ENCODE measurements around the gene AMMECR1L. TPM values are rescaled to one million over a fixed set of nuclear protein-coding genes. Genes with fewer than 3 reads are reported as not detected.
"Not testable (repeated sequence)": the region's sequence is repeated elsewhere in the genome, so short reads cannot be mapped to it uniquely, and the experiment has no call there.

AMMECR1L gene
- total RNA-seq = 10 to 100 TPM; 20.6 to 24.9 TPM

DNA sequence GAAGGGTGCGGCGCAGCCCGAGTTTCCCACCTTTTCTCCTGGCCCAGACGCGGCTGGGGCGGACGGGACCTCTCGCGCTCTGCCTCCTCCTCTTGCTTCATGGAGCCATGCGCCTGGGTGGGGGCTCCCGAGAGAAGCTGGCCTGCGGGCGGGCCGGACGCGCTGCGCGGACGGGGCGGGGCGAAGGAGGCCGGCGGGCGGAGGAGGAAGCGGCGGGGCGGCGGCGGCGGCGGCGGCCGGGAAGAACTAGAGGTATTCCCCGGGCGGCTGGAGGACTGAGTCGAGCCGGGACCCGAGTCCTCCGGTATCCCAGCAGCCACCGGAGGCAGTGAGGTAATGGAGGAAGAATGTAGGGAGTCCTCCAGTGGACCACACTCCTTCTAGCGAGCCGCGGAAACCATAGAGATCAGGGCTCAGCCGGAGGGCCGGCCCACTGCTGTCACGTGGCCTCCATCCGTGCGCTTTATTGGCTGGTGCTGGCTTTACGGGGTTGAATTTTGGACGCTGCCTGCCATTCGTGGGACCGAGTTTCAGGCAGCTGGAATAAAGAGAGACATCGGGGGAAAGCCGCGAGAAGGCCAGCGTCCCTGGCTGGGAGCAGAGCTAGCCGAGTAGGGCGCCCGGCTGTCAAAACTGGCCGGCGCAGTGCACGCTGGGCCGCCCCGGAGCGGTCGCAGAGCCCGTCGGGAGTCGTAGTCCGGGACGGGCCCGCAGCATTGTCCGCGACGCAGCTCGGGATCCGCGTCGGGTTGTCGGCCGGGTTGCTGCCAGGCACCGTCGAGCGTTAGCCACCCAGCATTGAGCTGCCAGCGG is at the start of gene AMMECR1L:
TSS of gene AMMECR1L (minus strand) at position 177 of the 813 bp plus-strand sequence. CDS start 11,722 bp downstream, outside the sequence.
- ATAC-seq (peak; percentile 95 to 96), DNase-seq (ENCODE audit: low spot score) (peak; percentile 89)
- Mint-ChIP-seq H3K4me3 (peak within 1 kb of the TSS; percentile 100), H3K27ac (peak within 1 kb of the TSS; percentile 88 to 93), H3K4me1 (ENCODE audit: low read depth in 2 of 2) (peaks cover 24% of the 10 kb centered on the region in 2 donors), H3K36me3 (peaks cover 19% of the 10 kb centered on the region)
- not testable (repeated sequence) for H3K27me3 Mint-ChIP-seq, H3K9me3 Mint-ChIP-seq

DNA sequence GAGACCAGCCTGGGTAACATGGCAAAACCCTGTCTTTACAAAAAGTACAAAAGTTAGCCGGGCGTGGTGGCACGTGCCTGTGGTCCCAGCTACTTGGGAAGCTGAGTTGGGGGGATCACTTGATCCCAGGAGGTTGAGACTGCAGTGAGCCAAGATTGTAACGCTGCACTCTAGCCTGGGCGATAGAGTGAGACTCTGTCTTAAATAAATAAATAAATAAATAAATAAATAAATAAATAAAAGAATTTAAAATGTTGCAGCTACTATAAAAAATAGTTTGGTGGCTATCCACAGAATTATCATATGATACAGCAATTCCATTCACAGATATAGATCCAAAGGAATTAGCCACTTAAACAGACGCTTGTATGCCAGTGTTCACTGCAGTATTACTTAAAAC is 49.6 kb upstream of the AMMECR1L start:
- Mint-ChIP-seq H3K27ac (no peak overlapping the region), H3K9me3 (no peaks in the 10 kb centered on the region), H3K4me1 (ENCODE audit: low read depth in 2 of 2) (no peaks in the 10 kb centered on the region), H3K36me3 (no peaks in the 10 kb centered on the region), H3K27me3 (no peaks in the 10 kb centered on the region), H3K4me3 (no peak overlapping the region)
- no peak for ATAC-seq
- no peak for DNase-seq (ENCODE audit: low spot score)

DNA sequence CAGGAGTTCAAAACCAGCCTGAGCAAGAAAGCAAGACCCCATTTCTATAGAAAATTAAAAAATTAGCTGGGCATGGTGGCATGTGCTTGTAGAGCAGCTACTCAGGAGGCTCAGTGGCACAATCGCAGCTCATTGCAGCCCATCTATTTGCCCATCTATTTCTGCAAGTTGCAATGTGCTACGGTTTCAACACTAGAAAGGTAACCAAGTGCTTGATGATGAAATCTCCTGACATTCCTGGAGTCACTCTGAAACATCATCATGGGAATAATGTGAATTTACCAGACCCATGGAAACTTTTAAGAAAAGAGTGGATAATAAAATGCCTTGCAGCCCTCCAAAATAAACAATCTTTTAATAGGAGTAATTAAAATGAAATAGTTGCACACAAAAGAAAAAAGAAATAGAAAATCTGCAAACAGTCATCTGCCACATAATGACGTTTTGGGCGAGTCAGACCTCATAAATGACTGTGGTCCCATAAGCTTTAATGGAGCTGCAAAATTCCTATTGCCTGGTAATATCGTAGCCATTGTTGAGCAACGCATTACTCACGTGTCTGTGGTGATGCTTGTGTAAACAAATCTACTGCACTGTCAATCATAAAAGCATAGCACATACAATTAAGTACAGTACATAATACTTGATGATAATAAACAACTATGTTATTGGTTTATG is 46.6 kb upstream of the AMMECR1L start:
- no peak for DNase-seq (ENCODE audit: low spot score)
- no peak overlapping the region for H3K27ac Mint-ChIP-seq

DNA sequence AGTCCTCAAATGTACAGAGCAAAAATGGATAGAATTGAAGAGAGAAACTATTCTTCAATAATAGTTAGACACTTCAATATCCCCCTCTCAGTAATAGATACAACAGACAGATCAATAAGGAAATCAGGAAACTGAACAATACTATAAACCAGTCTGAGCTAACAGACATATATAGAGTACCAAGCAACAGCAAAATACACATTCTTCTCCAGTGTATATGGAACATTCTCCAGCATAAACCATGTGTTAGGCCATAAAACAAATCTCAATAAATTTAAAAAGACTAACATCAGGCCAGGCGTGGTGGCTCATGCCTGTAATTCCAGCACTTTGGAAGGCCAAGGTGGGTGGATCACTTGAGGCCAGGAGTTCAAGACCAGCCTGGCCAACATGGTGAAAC is 43.7 kb upstream of the AMMECR1L start:
- Mint-ChIP-seq H3K27ac (no peak overlapping the region), H3K4me1 (ENCODE audit: low read depth in 2 of 2) (no peaks in the 10 kb centered on the region), H3K9me3 (no peaks in the 10 kb centered on the region), H3K27me3 (peaks cover 0 to 2% of the 10 kb centered on the region in 2 donors), H3K4me3 (no peak overlapping the region), H3K36me3 (no peaks in the 10 kb centered on the region)
- no peak for DNase-seq (ENCODE audit: low spot score)
- no peak for ATAC-seq

More for the DNA sequence above, 46.6 kb upstream of the AMMECR1L start:
- Mint-ChIP-seq H3K4me1 (ENCODE audit: low read depth in 2 of 2) (no peaks in the 10 kb centered on the region), H3K9me3 (no peaks in the 10 kb centered on the region), H3K36me3 (no peaks in the 10 kb centered on the region), H3K27me3 (peaks cover 0 to 2% of the 10 kb centered on the region in 2 donors), H3K4me3 (no peak overlapping the region)
- no peak for ATAC-seq

DNA sequence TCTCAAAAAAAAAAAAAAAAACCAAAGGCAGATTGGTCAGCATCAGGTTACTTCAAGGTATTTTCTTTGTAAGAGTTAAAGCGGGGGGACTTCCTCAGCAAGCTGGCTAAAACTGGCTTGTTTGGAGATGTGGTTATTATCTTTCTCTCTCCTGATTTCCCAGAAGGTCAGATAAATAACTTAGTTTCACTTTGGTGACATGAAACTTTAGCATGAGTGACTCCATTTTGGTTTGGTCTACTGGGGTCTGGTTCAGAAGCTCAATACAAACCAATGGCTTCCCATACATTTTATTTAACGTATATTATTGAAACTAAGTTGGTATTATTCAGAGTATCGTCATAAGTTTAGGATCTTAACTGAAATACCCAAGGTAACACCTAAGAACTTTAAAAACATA is 41.6 kb upstream of the AMMECR1L start:
- DNase-seq (ENCODE audit: low spot score) (no peak), ATAC-seq (no peak)
- no peaks in the 10 kb centered on the region for H3K36me3 Mint-ChIP-seq
- H3K9me3 Mint-ChIP-seq = no peaks in the 10 kb centered on the region
- H3K4me1 Mint-ChIP-seq (ENCODE audit: low read depth in 2 of 2) = no peaks in the 10 kb centered on the region
- H3K27me3 Mint-ChIP-seq = peaks cover 0 to 2% of the 10 kb centered on the region in 2 donors
- no peak overlapping the region for H3K4me3 Mint-ChIP-seq
- no peak overlapping the region for H3K27ac Mint-ChIP-seq

DNA sequence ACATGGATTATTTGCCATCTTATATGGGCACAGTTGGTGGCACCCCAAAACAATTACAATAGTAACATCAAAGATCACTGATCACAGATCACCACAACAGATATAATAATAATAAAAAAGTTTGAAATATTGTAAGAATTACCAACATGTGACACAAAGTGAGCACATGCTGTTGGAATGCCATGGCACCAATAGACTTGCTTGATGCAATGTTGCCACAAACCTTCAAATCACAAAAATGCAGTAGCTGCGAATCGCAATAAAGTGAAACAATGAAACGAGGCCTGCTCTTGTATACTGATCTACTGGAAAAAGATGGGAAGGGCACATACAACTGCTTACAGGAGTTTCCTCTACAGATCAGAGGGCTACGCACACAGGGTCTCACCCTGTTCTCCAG is 32.2 kb upstream of the AMMECR1L start:
- no peaks in the 10 kb centered on the region for H3K27me3 Mint-ChIP-seq
- no peaks in the 10 kb centered on the region for H3K36me3 Mint-ChIP-seq
- no peaks in the 10 kb centered on the region for H3K9me3 Mint-ChIP-seq
- no peak overlapping the region for H3K27ac Mint-ChIP-seq
- no peaks in the 10 kb centered on the region for H3K4me1 Mint-ChIP-seq (ENCODE audit: low read depth in 2 of 2)
- H3K4me3 Mint-ChIP-seq = no peak overlapping the region
- ATAC-seq (no peak), DNase-seq (ENCODE audit: low spot score) (no peak)

DNA sequence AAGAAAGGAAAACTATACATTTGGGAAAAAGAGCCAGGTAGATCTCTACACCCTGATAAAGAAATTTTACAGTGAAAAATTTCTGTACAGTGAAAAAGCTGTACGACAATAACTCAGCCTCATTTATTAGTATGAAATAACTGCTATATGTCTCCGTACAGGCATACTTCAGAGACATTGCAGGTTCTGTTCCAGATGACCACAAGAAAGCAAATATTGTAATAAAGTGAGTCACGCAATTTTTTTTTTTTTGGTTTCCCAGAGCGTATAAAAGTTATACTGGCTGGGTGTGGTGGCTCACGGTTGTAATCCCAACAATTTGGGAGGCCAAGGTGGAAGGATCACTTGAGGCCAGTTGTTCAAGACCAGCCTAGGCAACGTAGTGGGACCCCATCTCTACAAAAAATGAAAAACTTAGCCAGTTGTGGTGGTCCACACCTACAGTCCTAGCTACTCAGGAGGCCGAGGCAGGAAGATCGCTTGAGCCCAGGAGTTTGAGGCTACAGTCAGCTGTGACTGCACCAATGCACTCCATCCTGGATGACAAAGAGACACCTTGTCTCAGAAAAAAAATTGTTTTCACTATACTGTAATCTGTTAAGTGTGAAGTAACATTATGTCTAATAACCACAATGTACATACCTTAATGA is 28.2 kb upstream of the AMMECR1L start:
- DNase-seq (ENCODE audit: low spot score) (no peak), ATAC-seq (no peak)
- Mint-ChIP-seq H3K27ac (no peak overlapping the region), H3K4me1 (ENCODE audit: low read depth in 2 of 2) (no peaks in the 10 kb centered on the region), H3K9me3 (no peaks in the 10 kb centered on the region), H3K36me3 (no peaks in the 10 kb centered on the region), H3K4me3 (no peak overlapping the region), H3K27me3 (peaks cover 0 to 6% of the 10 kb centered on the region in 2 donors)

DNA sequence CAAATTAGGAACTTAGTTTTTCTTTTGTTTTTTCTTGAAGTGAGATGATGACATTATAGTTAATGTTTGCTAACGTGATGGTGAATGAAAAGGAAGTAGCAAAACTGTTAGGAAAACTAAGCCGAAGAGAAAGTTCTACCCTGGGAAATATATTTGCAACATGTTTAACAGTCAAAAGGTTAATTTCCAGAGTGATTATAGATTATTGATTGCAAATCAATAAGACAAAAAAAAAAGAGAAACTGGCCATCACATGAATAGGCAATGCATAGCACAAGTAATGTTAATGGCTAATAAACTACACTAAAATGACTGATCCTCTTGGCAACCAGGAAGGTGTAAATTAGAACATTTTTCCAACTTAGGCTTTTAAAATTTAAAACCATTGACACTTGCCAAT is 26.0 kb upstream of the AMMECR1L start:
- peaks cover 0 to 10% of the 10 kb centered on the region in 2 donors for H3K27me3 Mint-ChIP-seq
- H3K27ac Mint-ChIP-seq = no peak overlapping the region
- ATAC-seq = no peak
- DNase-seq (ENCODE audit: low spot score) = no peak
- H3K9me3 Mint-ChIP-seq = no peaks in the 10 kb centered on the region
- no peak overlapping the region for H3K4me3 Mint-ChIP-seq
- H3K4me1 Mint-ChIP-seq (ENCODE audit: low read depth in 2 of 2) = no peaks in the 10 kb centered on the region
- no peaks in the 10 kb centered on the region for H3K36me3 Mint-ChIP-seq

DNA sequence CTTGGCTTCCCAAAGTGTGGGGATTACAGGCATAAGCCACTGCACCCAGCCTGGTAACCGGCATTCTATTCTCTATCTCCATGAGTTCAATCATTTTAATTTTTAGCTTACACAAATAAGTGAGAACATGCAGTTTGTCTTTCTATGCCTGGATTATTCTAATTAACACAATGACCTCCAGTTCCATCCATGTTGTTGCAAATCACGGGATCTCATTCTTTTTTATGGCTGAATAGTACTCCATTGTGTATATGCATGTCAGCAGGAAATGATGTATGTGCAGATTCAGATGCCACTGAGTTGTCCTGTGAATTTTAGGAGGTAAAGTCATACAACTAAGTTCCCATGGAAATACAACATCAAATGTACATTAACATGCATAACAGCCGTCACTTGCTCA is 24.7 kb upstream of the AMMECR1L start:
- Mint-ChIP-seq H3K36me3 (no peaks in the 10 kb centered on the region), H3K4me1 (ENCODE audit: low read depth in 2 of 2) (no peaks in the 10 kb centered on the region), H3K27me3 (peaks cover 0 to 16% of the 10 kb centered on the region in 2 donors), H3K4me3 (no peak overlapping the region), H3K9me3 (no peaks in the 10 kb centered on the region), H3K27ac (no peak overlapping the region)
- DNase-seq (ENCODE audit: low spot score) (no peak), ATAC-seq (no peak)

DNA sequence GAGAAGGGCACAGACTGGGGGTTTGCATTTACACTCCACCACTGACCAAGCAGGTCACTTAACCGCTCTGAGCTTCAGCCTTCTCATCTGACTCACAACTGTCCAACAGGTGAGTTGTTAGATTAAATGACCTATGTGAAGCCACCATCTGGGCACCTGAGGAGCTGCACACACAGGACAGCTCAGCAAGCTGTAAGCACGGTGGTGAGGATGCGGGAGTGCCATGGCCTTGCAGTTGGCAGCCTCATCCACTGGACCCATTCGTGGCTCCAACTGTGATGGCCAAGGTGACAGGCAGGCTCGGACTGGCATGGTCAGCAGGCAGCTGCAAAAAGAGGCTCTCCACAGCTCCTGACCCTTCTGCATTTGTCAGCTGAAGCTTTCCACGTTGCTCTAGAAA is 23.3 kb upstream of the AMMECR1L start:
- ATAC-seq (no peak), DNase-seq (ENCODE audit: low spot score) (no peak)
- peaks cover 0 to 19% of the 10 kb centered on the region in 2 donors for H3K27me3 Mint-ChIP-seq
- H3K36me3 Mint-ChIP-seq = no peaks in the 10 kb centered on the region
- no peaks in the 10 kb centered on the region for H3K4me1 Mint-ChIP-seq (ENCODE audit: low read depth in 2 of 2)
- H3K9me3 Mint-ChIP-seq = no peaks in the 10 kb centered on the region
- H3K27ac Mint-ChIP-seq = no peak overlapping the region
- no peak overlapping the region for H3K4me3 Mint-ChIP-seq

DNA sequence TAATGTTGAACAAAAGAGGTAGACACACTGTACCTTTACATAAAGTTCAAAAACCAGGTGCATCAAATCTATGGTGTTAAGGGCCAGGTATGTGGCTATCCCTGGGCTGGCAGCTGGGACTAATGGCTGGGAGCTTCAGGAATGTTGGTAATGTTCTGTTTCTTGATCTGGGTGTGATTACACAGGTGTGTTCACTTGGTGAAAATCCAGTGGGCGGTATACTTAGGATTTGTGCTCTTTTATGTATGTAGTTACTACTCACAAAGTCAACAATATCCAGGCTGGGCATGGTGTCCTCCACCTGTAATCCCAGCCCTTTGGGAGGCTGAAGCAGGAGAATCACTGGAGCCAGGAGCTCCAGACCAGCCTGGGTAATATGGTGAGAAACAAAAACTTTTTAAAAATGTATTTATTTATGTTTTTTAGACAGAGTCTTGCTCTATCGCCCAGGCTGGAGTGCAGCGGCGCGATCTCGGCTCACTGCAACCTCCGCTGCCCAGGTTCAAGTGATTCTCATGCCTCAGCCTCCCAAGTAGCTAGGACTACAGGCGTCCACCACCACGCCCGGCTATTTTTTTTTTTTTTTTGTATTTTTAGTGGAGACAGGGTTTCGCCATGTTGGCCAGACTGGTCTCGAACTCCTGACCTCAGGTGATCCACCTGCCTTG is 22.1 kb upstream of the AMMECR1L start:
- H3K27ac Mint-ChIP-seq, H3K4me3 Mint-ChIP-seq: not testable (repeated sequence)

DNA sequence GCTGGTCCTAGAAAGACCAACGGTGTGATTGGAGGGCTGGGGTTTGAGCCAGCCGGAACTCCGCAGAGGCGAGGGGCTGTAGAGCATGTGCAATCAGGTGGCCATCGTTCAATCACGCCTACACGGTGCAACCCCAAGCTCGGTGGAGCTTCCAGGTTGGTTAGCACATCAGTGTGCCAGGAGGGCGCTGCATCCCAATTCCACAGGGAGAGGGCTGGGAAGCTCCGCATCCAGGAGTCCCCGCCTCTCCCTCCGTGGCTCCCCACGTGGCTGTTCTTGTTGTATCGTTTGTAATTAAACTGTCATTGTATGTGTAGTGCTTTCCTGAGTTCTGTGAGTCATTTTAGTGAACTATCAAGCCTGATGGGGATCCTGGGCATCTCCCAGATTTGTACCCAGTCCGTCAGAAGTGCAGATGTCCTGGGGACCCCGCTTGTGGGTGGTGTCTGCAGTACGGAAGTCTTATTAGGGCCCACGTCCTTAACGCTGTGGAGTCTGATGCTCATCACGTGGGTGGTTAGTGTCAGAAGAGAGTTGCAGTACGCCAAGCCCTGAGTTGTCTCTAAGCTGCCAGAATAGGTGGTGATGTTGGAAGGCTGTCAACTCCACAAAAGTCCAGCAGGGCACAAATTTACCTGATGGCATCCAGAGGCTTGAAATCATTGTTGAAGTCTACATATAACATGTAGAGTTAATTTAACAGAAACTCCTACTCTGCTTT is 20.6 kb upstream of the AMMECR1L start:
- ATAC-seq (no peak), DNase-seq (ENCODE audit: low spot score) (no peak)
- Mint-ChIP-seq H3K36me3 (no peaks in the 10 kb centered on the region), H3K4me3 (no peak overlapping the region), H3K27me3 (peaks cover 0 to 19% of the 10 kb centered on the region in 2 donors), H3K27ac (no peak overlapping the region), H3K4me1 (ENCODE audit: low read depth in 2 of 2) (no peaks in the 10 kb centered on the region), H3K9me3 (no peaks in the 10 kb centered on the region)

More for the DNA sequence above, 22.1 kb upstream of the AMMECR1L start:
- DNase-seq (ENCODE audit: low spot score); H3K9me3 Mint-ChIP-seq; H3K36me3 Mint-ChIP-seq; ATAC-seq; H3K4me1 Mint-ChIP-seq (ENCODE audit: low read depth in 2 of 2): not testable (repeated sequence)
- H3K27me3 Mint-ChIP-seq = peaks cover 0 to 19% of the 10 kb centered on the region in 2 donors
